ENCODE measurements around the gene PLXNA4.

DNA sequence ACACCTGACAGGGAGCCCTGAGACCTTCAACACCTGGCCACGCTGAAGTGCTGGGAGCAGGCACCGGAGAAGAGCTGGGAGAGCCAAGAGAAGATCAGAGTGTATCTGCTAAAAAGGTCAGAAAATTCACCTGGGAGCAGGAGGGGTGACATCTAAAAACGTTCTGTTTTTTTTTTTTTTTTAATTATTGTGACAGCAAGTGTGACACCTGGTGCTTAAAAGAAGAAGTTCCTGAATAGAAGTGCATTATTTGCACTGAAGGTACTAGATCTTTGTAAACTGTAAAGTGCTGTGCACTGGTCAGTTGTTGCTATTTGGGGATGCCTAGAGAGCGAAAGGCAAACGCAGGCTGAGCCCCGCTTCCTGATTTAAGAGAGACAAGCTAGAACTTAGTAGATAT is 422.0 kb downstream of the PLXNA4 start:
- TF ChIP-seq, protein P1, sequence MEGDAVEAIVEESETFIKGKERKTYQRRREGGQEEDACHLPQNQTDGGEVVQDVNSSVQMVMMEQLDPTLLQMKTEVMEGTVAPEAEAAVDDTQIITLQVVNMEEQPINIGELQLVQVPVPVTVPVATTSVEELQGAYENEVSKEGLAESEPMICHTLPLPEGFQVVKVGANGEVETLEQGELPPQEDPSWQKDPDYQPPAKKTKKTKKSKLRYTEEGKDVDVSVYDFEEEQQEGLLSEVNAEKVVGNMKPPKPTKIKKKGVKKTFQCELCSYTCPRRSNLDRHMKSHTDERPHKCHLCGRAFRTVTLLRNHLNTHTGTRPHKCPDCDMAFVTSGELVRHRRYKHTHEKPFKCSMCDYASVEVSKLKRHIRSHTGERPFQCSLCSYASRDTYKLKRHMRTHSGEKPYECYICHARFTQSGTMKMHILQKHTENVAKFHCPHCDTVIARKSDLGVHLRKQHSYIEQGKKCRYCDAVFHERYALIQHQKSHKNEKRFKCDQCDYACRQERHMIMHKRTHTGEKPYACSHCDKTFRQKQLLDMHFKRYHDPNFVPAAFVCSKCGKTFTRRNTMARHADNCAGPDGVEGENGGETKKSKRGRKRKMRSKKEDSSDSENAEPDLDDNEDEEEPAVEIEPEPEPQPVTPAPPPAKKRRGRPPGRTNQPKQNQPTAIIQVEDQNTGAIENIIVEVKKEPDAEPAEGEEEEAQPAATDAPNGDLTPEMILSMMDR (IDR thresholded peaks at IDR 0.05), result no peak
- no peak for TF ChIP-seq POLR2A (IDR thresholded peaks at IDR 0.05)
